IPS-18c (cell line): ENCODE measurements around the gene ZMYM4.
A peak's percentile ranks its signal among the peaks of the same experiment; 100 is the strongest.

ENCODE experiments used
- H3K4me3 ChIP-seq: 2 replicates; pipeline ENCODE4 v1.7.0; 2013; ENCODE audit warnings: low read depth, mild to moderate bottlenecking, low read length, moderate library complexity; ENCODE audit not compliant: insufficient read depth
- H3K9me3 ChIP-seq: one replicate; pipeline ENCODE4 v1.6.1; 2013; ENCODE audit warnings: mild to moderate bottlenecking, low read length, moderate library complexity; ENCODE audit not compliant: control insufficient read depth, insufficient read depth

The ZMYM4 gene

GRCh38 chr1:35269201-35269988, 886 bp downstream of the ZMYM4 start:
- Histone ChIP-seq H3K4me3 (peak overlapping the region; percentile 75), H3K9me3 (no peaks in the 10 kb centered on the region)

- Histone ChIP-seq H3K9me3 (no peaks in the 10 kb centered on the region), H3K4me3 (peak overlapping the region; percentile 75)
These were observed 1.4 kb downstream of the ZMYM4 start for GRCh38 chr1:35269989-35270289.

GRCh38 chr1:35270836-35271235, 2.3 kb downstream of the ZMYM4 start:
- H3K9me3 ChIP-seq: no peaks in the 10 kb centered on the region
- H3K4me3 ChIP-seq: no peak overlapping the region

GRCh38 chr1:35274197-35274596, 5.7 kb downstream of the ZMYM4 start:
- no peaks in the 10 kb centered on the region for H3K9me3 ChIP-seq
- no peak overlapping the region for H3K4me3 ChIP-seq

- no peaks in the 10 kb centered on the region for H3K9me3 ChIP-seq
These were observed 10.5 kb downstream of the ZMYM4 start for GRCh38 chr1:35278886-35279554.

GRCh38 chr1:35279555-35279904, 11.0 kb downstream of the ZMYM4 start:
- no peaks in the 10 kb centered on the region for H3K9me3 ChIP-seq
- H3K4me3 ChIP-seq: no peak overlapping the region

More at GRCh38 chr1:35278886-35279554, 10.5 kb downstream of the ZMYM4 start:
- H3K4me3 ChIP-seq: no peak overlapping the region

GRCh38 chr1:35280006-35280405, 11.5 kb downstream of the ZMYM4 start:
- Histone ChIP-seq H3K9me3 (no peaks in the 10 kb centered on the region), H3K4me3 (no peak overlapping the region)

- Histone ChIP-seq H3K9me3 (no peaks in the 10 kb centered on the region), H3K4me3 (no peak overlapping the region)
These were observed 13.1 kb downstream of the ZMYM4 start for GRCh38 chr1:35281565-35281964.

- no peak overlapping the region for H3K4me3 ChIP-seq
- no peaks in the 10 kb centered on the region for H3K9me3 ChIP-seq
These were observed 13.7 kb downstream of the ZMYM4 start for GRCh38 chr1:35282172-35282571.

GRCh38 chr1:35284852-35285251, 16.3 kb downstream of the ZMYM4 start:
- Histone ChIP-seq H3K9me3 (no peaks in the 10 kb centered on the region), H3K4me3 (no peak overlapping the region)

GRCh38 chr1:35285771-35286606, 17.5 kb downstream of the ZMYM4 start:
- no peaks in the 10 kb centered on the region for H3K9me3 ChIP-seq
- H3K4me3 ChIP-seq: no peak overlapping the region

GRCh38 chr1:35287807-35288640, 19.5 kb downstream of the ZMYM4 start:
- Histone ChIP-seq H3K4me3 (no peak overlapping the region), H3K9me3 (no peaks in the 10 kb centered on the region)

- no peak overlapping the region for H3K4me3 ChIP-seq
These were observed 20.3 kb downstream of the ZMYM4 start for GRCh38 chr1:35288761-35289160.

GRCh38 chr1:35290452-35290851, 21.9 kb downstream of the ZMYM4 start:
- H3K9me3 ChIP-seq: no peaks in the 10 kb centered on the region

More at GRCh38 chr1:35288761-35289160, 20.3 kb downstream of the ZMYM4 start:
- H3K9me3 ChIP-seq: no peaks in the 10 kb centered on the region

GRCh38 chr1:35294809-35295208, 26.3 kb downstream of the ZMYM4 start:
- Histone ChIP-seq H3K4me3 (no peak overlapping the region), H3K9me3 (peaks cover 4% of the 10 kb centered on the region)

More at GRCh38 chr1:35290452-35290851, 21.9 kb downstream of the ZMYM4 start:
- no peak overlapping the region for H3K4me3 ChIP-seq

GRCh38 chr1:35297886-35298285, 29.4 kb downstream of the ZMYM4 start:
- H3K4me3 ChIP-seq: no peak overlapping the region
- peaks cover 4% of the 10 kb centered on the region for H3K9me3 ChIP-seq

GRCh38 chr1:35298464-35298863, 30.0 kb downstream of the ZMYM4 start:
- H3K4me3 ChIP-seq: no peak overlapping the region
- H3K9me3 ChIP-seq: peaks cover 4% of the 10 kb centered on the region
